ENCODE results near the gene SLC46A3. TPM values are rescaled to one million over a fixed set of nuclear protein-coding genes. Genes with fewer than 3 reads are reported as not detected.
"Not testable (repeated sequence)": the region's sequence is repeated elsewhere in the genome, so short reads cannot be mapped to it uniquely, and the experiment has no call there.

SLC46A3 gene
- total RNA-seq (2014; rRNA removed; shearing (Covaris generic)) = 26.7 and 28.3 TPM in 2 replicates

GRCh38 chr13:28718543-28719226 is at the start of gene SLC46A3:
Gene SLC46A3, minus strand, starts transcription at chr13:28718970. Its CDS starts 972 bp downstream, at chr13:28717998.
- DNase-seq (ENCODE audit: low spot score) = peak; percentile 95

GRCh38 chr13:28763887-28764286 is 45.1 kb upstream of the SLC46A3 start:
- no peak for DNase-seq (ENCODE audit: low spot score)

GRCh38 chr13:28761586-28761985 is 42.8 kb upstream of the SLC46A3 start:
- peak; percentile 49 for DNase-seq (ENCODE audit: low spot score)

GRCh38 chr13:28755546-28755870 is 36.7 kb upstream of the SLC46A3 start:
- no peak for DNase-seq (ENCODE audit: low spot score)

- peak; percentile 61 for DNase-seq (ENCODE audit: low spot score)
Measured at GRCh38 chr13:28754698-28755545, 36.2 kb upstream of the SLC46A3 start.

GRCh38 chr13:28753946-28754345 is 35.2 kb upstream of the SLC46A3 start:
- DNase-seq (ENCODE audit: low spot score) = no peak

- DNase-seq (ENCODE audit: low spot score) = peak; percentile 93
Measured at GRCh38 chr13:28753208-28753892, 34.6 kb upstream of the SLC46A3 start.

- DNase-seq (ENCODE audit: low spot score) = no peak
Measured at GRCh38 chr13:28751175-28751960, 32.6 kb upstream of the SLC46A3 start.

- no peak for DNase-seq (ENCODE audit: low spot score)
Measured at GRCh38 chr13:28750187-28751045, 31.6 kb upstream of the SLC46A3 start.

- DNase-seq (ENCODE audit: low spot score) = no peak
Measured at GRCh38 chr13:28747851-28748250, 29.1 kb upstream of the SLC46A3 start.

GRCh38 chr13:28746287-28746612 is 27.5 kb upstream of the SLC46A3 start:
- no peak for DNase-seq (ENCODE audit: low spot score)

- DNase-seq (ENCODE audit: low spot score) = no peak
Measured at GRCh38 chr13:28744656-28745055, 25.9 kb upstream of the SLC46A3 start.

GRCh38 chr13:28744091-28744536 is 25.3 kb upstream of the SLC46A3 start:
- peak; percentile 76 for DNase-seq (ENCODE audit: low spot score)

- no peak for DNase-seq (ENCODE audit: low spot score)
Measured at GRCh38 chr13:28743499-28744083, 24.8 kb upstream of the SLC46A3 start.

- no peak for DNase-seq (ENCODE audit: low spot score)
Measured at GRCh38 chr13:28743020-28743419, 24.2 kb upstream of the SLC46A3 start.

- not testable (repeated sequence) for DNase-seq (ENCODE audit: low spot score)
Measured at GRCh38 chr13:28742445-28742844, 23.7 kb upstream of the SLC46A3 start.

- DNase-seq (ENCODE audit: low spot score) = no peak
Measured at GRCh38 chr13:28741084-28741491, 22.3 kb upstream of the SLC46A3 start.

GRCh38 chr13:28739376-28739775 is 20.6 kb upstream of the SLC46A3 start:
- no peak for DNase-seq (ENCODE audit: low spot score)

GRCh38 chr13:28735481-28736029 is 16.8 kb upstream of the SLC46A3 start:
- no peak for DNase-seq (ENCODE audit: low spot score)

GRCh38 chr13:28734906-28735305 is 16.1 kb upstream of the SLC46A3 start:
- no peak for DNase-seq (ENCODE audit: low spot score)

Measured in A172 (cell line).